Measurements from ENCODE around the gene SVOP.

The SVOP gene

DNA sequence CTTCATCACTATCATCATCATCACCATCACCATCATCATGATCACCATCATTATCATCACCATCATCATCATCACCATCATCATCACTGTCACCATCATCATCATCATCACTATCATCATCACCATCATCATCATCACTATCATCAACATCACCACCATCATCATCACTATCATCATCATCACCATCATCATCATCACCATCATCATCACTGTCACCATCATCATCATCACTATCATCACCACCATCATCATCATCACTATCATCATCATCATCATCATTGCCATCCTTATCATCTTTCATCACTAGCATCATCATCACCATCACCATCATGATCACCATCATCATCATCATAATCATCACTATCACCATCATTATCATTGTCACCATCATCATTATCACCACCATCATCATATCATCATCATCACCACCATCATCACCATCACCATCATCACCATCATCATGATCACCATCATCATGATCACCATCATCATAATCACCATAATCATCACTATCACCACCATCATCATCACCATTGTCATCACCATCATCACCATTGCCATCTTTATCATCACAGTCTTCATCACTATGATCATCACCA, 38.1 kb downstream of the SVOP start:
- Mint-ChIP-seq H3K27ac (ENCODE audit: low read depth) (no peak overlapping the region), H3K9me3 (no peaks in the 10 kb centered on the region), H3K4me3 (no peak overlapping the region), H3K4me1 (no peaks in the 10 kb centered on the region), H3K27me3 (no peaks in the 10 kb centered on the region), H3K36me3 (ENCODE audit: insufficient read depth) (no peaks in the 10 kb centered on the region)
- no peak for DNase-seq (ENCODE audit: low spot score in 2 of 2)
- no peak for ATAC-seq (replicated peaks; ENCODE audit: extremely low read depth, poor library complexity, severe bottlenecking)

DNA sequence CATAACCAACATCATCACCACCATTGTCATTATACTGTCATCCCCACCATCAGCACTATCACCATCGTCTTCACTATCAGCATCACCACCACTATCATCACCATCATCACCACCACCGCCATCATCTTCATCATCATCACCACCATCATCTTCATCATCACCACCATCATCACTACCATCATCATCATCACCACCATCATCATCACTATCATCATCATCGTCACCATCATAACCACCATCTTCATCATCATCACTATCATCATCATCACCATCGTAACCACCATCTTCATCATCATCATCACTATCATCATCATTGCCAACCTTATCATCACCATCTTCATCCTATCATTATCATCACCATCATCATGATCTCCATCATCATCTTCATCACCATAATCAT, 39.0 kb downstream of the SVOP start:
- DNase-seq (ENCODE audit: low spot score in 2 of 2) (no peak), ATAC-seq (replicated peaks; ENCODE audit: extremely low read depth, poor library complexity, severe bottlenecking) (no peak)
- Mint-ChIP-seq H3K27me3 (no peaks in the 10 kb centered on the region), H3K36me3 (ENCODE audit: insufficient read depth) (no peaks in the 10 kb centered on the region), H3K9me3 (no peaks in the 10 kb centered on the region), H3K4me1 (no peaks in the 10 kb centered on the region), H3K4me3 (no peak overlapping the region), H3K27ac (ENCODE audit: low read depth) (no peak overlapping the region)

DNA sequence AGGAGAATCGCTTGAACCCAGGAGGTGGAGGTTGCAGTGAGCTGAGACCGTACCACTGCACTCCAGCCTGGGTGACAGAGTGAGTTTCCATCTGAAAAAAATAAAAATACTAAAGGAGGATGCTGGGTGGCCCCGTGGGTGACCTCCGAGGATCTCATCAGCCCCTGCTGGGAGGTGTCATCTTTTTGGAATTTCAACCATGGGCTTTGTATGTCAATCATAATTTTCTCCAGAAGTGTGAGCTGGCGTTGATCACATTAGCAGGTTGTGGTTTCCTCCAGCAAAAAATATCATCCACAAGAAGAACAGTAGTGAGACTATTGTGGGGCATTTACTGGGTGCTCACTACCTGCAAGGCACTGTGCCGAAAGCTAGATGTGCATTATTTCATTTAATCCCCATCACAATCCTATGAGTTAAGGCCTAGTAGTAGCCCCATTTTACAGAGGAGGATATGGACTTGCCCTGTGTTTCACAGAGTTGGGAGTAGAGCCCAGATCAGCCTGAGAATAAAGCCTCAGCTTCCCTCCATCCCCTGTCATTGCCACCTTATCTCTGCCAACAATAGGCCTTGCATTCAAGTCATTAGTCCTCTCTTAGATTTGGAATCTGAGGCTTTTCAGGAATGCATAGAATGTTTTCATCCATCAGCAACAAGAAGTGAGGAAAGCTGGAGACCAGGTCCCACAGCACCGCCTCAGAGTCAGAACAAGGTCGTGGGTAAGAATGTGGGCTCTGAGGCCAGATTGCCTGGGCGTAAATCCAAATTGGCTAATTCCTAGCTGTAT, 39.8 kb downstream of the SVOP start:
- Mint-ChIP-seq H3K4me3 (no peak overlapping the region), H3K27ac (ENCODE audit: low read depth) (no peak overlapping the region), H3K9me3 (no peaks in the 10 kb centered on the region)

DNA sequence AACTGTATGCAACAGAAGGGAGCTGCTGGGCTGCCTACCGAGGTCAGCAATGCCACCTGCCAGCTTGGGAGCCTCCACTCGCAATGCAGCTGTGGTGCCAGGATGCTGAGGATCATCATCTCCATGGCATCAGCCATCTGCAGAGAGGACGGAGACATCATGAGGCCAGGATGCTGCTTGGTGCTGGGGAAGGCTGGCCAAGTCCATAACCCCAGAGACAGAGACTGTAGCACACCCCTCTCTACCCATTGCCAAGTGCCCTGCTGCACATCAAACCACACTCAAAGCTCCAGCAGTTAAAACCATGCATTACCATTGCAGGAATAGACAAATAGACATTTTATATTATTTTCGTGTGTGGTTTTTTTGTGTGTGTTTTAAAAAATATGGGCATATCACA, 43.5 kb downstream of the SVOP start:
- DNase-seq (ENCODE audit: low spot score in 2 of 2) (no peak), ATAC-seq (replicated peaks; ENCODE audit: extremely low read depth, poor library complexity, severe bottlenecking) (no peak)
- no peak overlapping the region for H3K4me3 Mint-ChIP-seq
- no peaks in the 10 kb centered on the region for H3K9me3 Mint-ChIP-seq
- no peak overlapping the region for H3K27ac Mint-ChIP-seq (ENCODE audit: low read depth)
- no peaks in the 10 kb centered on the region for H3K4me1 Mint-ChIP-seq
- no peaks in the 10 kb centered on the region for H3K27me3 Mint-ChIP-seq
- H3K36me3 Mint-ChIP-seq (ENCODE audit: insufficient read depth), result no peaks in the 10 kb centered on the region

More for the DNA sequence above, 39.8 kb downstream of the SVOP start:
- Mint-ChIP-seq H3K36me3 (ENCODE audit: insufficient read depth) (no peaks in the 10 kb centered on the region), H3K27me3 (no peaks in the 10 kb centered on the region), H3K4me1 (no peaks in the 10 kb centered on the region)
- no peak for DNase-seq (ENCODE audit: low spot score in 2 of 2)
- no peak for ATAC-seq (replicated peaks; ENCODE audit: extremely low read depth, poor library complexity, severe bottlenecking)

DNA sequence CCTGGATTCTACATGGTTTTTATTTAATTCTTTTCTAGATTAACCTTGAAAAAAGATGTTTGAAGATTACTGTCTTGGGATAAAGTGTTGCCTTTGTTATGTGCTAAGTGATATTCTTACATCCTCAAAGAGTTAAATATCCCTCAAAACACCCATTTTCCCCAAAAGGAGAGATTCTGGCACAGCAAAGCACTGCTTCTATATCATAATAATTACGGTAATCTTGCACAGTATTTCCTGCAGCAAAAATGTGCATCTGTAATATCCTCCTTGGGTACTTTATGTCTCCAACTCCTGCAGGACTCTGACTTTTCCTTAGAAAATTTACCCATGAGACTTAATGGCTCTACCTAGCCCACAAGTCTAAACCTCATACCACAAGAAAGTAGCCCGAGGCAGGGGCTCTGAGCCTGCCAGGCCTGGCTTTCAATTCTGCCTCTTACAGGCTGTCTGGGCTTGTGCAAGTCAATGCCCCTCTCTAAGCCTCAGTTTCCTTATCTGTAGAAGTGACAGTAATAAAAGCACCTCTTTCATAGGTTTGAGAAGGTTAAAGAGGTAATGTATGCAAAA, 45.8 kb downstream of the SVOP start:
- H3K4me1 Mint-ChIP-seq, result no peaks in the 10 kb centered on the region
- H3K9me3 Mint-ChIP-seq, result no peaks in the 10 kb centered on the region
- H3K27me3 Mint-ChIP-seq, result peaks cover 7% of the 10 kb centered on the region
- no peaks in the 10 kb centered on the region for H3K36me3 Mint-ChIP-seq (ENCODE audit: insufficient read depth)
- no peak for DNase-seq (ENCODE audit: low spot score in 2 of 2)
- H3K4me3 Mint-ChIP-seq, result no peak overlapping the region
- no peak for ATAC-seq (replicated peaks; ENCODE audit: extremely low read depth, poor library complexity, severe bottlenecking)
- no peak overlapping the region for H3K27ac Mint-ChIP-seq (ENCODE audit: low read depth)

DNA sequence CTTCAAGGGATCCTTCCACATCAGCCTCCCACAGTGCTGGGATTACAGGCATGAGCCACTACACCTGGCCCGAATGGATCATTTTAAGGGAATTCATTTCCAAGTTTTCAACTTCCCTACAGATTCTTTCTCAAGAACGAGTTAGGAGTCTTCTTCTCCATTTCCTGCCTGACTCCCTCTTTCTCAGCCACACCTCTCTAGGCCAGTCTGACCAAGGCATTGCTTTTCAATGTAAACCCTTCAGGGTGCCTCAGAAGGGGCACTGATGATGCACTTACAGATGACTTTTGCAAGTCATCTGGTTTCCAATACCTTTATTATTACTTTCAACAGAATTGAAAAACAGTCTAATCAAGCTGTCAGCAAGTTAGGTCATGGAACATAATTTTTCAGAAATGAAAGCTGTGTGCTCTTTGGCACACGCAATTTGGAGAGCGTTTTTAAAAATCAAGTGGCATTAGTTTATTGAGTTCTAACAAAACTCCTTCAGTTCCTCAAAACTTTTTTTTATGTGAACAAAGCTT, 47.2 kb downstream of the SVOP start:
- Mint-ChIP-seq H3K9me3 (no peaks in the 10 kb centered on the region), H3K27ac (ENCODE audit: low read depth) (no peak overlapping the region), H3K27me3 (peaks cover 21% of the 10 kb centered on the region), H3K4me3 (no peak overlapping the region), H3K36me3 (ENCODE audit: insufficient read depth) (no peaks in the 10 kb centered on the region), H3K4me1 (no peaks in the 10 kb centered on the region)
- DNase-seq (ENCODE audit: low spot score in 2 of 2) (no peak), ATAC-seq (replicated peaks; ENCODE audit: extremely low read depth, poor library complexity, severe bottlenecking) (no peak)

DNA sequence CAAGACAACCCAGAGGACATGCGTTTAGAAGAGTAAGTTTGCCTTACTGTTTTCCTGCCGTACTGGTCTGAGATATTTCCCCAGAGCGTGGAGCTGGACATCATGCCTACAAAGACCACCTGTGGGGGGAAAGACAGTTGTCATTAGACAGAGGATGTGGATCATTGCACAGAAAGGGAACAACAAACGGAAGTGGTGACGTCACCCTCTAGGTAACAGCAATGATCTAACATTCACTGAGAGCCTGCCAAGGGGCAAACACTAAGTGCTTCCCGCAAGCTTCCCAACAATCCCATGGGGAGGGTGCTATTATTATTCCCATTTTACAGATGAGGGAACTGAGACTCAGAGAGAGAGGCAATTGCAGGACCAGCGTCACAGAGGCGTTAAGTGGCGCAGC, 48.5 kb downstream of the SVOP start:
- Mint-ChIP-seq H3K36me3 (ENCODE audit: insufficient read depth) (no peaks in the 10 kb centered on the region), H3K27me3 (peaks cover 27% of the 10 kb centered on the region), H3K27ac (ENCODE audit: low read depth) (no peak overlapping the region), H3K9me3 (no peaks in the 10 kb centered on the region), H3K4me3 (no peak overlapping the region), H3K4me1 (no peaks in the 10 kb centered on the region)
- DNase-seq (ENCODE audit: low spot score in 2 of 2) (no peak), ATAC-seq (replicated peaks; ENCODE audit: extremely low read depth, poor library complexity, severe bottlenecking) (no peak)

DNA sequence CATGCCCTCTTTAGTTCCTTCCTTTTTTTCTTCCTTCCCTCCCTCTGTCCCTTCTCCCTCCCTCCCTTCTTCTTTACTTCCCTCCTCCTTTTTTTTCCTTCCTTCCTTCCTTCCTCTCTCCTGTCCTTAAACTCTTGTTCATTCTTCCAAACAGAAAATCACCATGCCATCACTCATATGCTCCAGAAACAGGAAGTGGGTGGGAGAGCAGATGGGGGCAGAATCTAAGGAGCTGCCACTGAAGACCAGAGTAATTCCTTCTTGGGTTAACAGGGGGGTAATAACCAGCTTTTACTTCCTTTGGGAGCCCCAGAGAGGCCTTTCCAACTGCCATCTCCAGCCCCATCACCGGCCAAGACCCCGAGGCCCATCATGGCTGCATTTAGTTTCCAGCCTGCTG, 51.2 kb downstream of the SVOP start:
- ATAC-seq (replicated peaks; ENCODE audit: extremely low read depth, poor library complexity, severe bottlenecking), result no peak
- Mint-ChIP-seq H3K4me1 (no peaks in the 10 kb centered on the region), H3K36me3 (ENCODE audit: insufficient read depth) (no peaks in the 10 kb centered on the region), H3K4me3 (no peak overlapping the region), H3K27ac (ENCODE audit: low read depth) (no peak overlapping the region), H3K27me3 (peaks cover 27% of the 10 kb centered on the region), H3K9me3 (no peaks in the 10 kb centered on the region)
- DNase-seq (ENCODE audit: low spot score in 2 of 2), result no peak

DNA sequence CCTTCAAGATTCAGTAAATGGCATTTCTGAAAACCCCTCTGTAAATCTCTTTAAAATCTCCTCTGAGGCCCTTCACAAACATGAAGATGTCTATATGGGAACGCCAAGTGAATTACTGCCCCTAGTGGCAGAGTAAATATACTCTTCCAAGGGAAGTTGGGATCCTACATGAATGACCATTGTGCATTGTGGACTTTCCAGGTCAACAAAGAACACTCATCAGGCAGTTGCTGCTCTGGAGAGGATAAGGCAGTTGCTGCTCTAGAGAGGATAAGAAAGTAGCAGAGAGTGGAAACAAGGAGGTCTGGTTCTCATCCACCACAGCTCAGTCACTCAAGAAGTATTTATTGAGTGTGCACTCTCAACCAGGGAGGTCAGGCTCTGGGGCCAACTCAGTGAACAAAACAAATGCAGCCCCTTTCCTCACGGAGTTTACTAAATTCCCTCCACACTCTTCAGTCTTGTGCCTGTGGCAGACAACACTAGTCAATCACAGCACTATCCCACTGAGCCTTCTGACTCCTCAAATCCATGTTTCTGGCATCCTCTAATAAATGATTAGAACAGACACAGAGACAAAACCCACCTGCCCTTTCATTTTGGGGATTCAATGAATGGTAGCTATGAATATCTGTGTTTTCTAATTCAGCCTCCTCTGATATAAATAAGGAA, 52.9 kb downstream of the SVOP start:
- no peaks in the 10 kb centered on the region for H3K9me3 Mint-ChIP-seq
- no peaks in the 10 kb centered on the region for H3K36me3 Mint-ChIP-seq (ENCODE audit: insufficient read depth)
- no peaks in the 10 kb centered on the region for H3K4me1 Mint-ChIP-seq
- no peak for DNase-seq (ENCODE audit: low spot score in 2 of 2)
- peaks cover 27% of the 10 kb centered on the region for H3K27me3 Mint-ChIP-seq
- no peak overlapping the region for H3K27ac Mint-ChIP-seq (ENCODE audit: low read depth)
- ATAC-seq (replicated peaks; ENCODE audit: extremely low read depth, poor library complexity, severe bottlenecking), result no peak
- H3K4me3 Mint-ChIP-seq, result no peak overlapping the region

DNA sequence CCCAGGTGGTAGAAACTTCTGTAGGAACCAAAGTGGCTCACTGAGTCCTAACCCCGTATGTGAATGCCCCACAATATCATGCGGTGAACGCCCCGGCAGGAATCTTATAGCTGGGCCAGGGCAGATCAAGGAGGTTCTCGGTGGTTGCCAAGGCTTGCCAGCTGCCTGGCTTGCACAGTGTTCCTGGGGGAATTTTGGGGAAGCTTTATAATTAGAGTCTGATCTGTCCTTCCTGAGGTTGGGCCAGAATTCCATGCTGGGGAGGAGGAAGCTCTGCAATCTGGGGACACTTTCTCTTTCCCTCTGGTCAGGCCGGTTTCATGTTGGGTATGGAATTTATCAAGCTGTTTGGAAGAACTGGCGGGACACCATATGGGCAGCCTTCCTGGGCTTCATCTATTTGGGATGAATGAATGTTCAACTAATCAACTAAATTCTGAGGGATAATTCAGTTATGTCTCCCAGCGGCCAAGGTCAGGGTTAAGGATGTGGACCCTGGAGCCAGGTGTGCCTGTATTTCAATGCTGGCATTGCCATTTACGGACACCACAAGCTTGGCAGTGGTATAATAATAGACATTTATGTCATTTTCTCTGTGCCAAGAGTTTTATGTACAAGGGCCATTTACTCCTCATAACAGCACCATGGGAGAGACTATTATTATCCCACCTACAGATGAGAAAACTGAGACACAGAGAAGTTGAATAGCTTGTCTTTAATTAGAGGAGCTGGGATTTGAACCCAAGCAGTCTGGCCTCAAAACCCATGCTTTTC, 54.3 kb downstream of the SVOP start:
- H3K4me3 Mint-ChIP-seq, result no peak overlapping the region
- no peak overlapping the region for H3K27ac Mint-ChIP-seq (ENCODE audit: low read depth)
- H3K9me3 Mint-ChIP-seq, result no peaks in the 10 kb centered on the region
- H3K27me3 Mint-ChIP-seq, result peaks cover 27% of the 10 kb centered on the region
- no peaks in the 10 kb centered on the region for H3K4me1 Mint-ChIP-seq
- no peaks in the 10 kb centered on the region for H3K36me3 Mint-ChIP-seq (ENCODE audit: insufficient read depth)
- ATAC-seq (replicated peaks; ENCODE audit: extremely low read depth, poor library complexity, severe bottlenecking) (no peak), DNase-seq (ENCODE audit: low spot score in 2 of 2) (no peak)

DNA sequence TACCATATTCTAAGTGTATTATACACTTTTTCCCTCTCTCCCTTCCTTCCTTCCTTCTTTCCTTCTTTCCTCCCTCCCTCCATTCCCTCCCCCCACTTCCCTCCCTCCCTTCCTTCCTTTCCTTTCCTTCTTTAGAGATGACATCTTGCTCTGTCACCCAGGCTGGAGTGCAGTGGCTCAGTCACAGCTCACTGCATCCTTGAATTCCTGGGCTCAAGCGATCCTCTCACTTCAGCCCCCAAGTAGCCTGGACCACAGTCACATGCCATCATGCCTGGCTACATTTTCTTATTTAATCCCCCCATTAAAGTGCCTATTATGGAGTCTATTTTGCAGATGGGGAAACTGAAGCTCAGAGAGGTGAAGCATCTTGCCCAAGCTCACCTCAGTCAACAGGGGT, 55.0 kb downstream of the SVOP start:
- no peak overlapping the region for H3K4me3 Mint-ChIP-seq
- DNase-seq (ENCODE audit: low spot score in 2 of 2), result no peak
- H3K4me1 Mint-ChIP-seq, result no peaks in the 10 kb centered on the region
- H3K36me3 Mint-ChIP-seq (ENCODE audit: insufficient read depth), result no peaks in the 10 kb centered on the region
- H3K9me3 Mint-ChIP-seq, result no peaks in the 10 kb centered on the region
- no peak overlapping the region for H3K27ac Mint-ChIP-seq (ENCODE audit: low read depth)
- no peak for ATAC-seq (replicated peaks; ENCODE audit: extremely low read depth, poor library complexity, severe bottlenecking)
- peaks cover 27% of the 10 kb centered on the region for H3K27me3 Mint-ChIP-seq
